ENCODE results near the gene PLEKHM3.

GRCh38 chr2:207930747-207931146 lies 94.6 kb downstream of the PLEKHM3 start:
- TF ChIP-seq CTCF (conservative IDR thresholded peaks at IDR 0.05; ENCODE audit: low read depth, low read length) (no peak), POLR2A (IDR thresholded peaks at IDR 0.05; ENCODE audit: low read depth, low read length) (no peak), RFX5 (IDR thresholded peaks at IDR 0.05; ENCODE audit: low read depth, low read length) (no peak)

Measured in IMR-90 (cell line).